ENCODE data around the gene POLE.
"Not testable (repeated sequence)": the region's sequence is repeated elsewhere in the genome, so short reads cannot be mapped to it uniquely, and the experiment has no call there.

Gene POLE

DNA sequence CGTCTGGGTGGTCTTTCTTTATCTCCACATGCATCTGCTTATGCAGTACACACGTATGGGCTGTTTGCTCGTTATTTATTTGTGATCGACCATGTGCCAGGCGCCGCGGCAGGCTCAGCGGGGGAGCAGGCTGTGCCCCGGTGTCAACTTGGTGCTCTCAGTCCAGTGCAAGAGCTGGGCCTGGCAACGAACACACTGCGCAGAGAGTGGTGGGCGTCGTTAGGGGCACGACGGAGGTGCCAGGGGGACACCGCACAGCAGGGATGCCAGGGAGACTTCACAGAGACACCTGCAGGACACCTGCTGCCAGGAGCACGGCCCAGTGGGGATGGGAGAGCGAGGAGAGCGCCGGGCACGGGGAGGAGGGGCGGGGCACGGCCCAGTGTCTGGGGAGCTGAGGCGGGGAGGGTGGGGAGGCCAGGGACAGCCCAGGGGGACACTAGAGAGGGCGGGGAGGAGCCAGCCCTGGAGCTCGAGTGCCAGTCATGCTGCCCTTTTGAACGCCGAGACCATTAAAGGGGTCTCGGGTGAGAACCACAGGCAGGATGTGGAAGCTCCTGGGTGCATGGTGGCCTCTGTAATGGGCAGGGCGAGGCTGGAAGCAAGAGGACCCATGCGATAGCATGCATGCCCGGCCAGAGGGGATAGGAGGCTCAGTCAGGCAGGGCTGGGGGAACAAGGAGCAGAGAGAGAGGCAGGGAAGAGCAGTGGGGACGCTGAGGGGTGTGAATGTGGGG is 76.1 kb downstream of the POLE start:
- no peak for DNase-seq

DNA sequence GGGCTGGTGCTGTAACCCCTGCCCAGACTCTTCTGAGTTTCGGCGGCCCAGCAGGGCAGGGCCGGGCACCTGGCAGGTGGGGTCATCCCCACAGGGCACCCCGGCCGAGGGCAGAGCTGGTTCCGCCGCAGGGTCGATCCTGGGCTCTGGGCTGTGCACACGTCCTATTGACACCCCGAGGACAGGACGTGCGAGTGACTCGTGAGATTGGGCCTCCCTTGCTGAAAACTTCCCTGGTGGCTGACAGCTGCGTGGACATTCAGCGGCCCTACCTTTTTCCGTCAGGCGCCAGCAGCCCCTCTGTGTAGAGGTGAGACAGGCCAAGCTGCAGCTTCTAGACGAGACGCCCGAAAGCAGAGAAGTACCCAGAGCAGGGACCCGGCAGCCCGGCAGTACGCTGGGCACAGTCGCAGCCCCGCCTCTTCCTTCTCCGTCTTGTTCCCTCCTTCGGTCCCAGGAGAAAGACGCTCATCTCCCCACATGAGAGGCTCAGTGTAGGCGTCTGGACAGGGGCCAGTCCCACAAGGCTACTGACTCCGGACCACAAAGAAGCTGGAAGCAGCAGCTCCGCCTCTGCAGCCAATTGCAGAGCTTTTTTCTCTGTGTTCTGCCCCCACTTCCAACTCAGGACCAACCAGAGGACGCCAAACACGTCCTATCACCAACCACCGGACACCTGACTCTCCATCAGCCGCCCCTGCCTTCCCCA is 76.9 kb downstream of the POLE start, which contains the start of gene LRCOL1:
TSS of gene LRCOL1 (minus strand) at position 532 of the 709 bp plus-strand sequence. CDS start 4,331 bp downstream, outside the sequence.
- peak in 1 of 2 experiments; percentile 20 for DNase-seq

DNA sequence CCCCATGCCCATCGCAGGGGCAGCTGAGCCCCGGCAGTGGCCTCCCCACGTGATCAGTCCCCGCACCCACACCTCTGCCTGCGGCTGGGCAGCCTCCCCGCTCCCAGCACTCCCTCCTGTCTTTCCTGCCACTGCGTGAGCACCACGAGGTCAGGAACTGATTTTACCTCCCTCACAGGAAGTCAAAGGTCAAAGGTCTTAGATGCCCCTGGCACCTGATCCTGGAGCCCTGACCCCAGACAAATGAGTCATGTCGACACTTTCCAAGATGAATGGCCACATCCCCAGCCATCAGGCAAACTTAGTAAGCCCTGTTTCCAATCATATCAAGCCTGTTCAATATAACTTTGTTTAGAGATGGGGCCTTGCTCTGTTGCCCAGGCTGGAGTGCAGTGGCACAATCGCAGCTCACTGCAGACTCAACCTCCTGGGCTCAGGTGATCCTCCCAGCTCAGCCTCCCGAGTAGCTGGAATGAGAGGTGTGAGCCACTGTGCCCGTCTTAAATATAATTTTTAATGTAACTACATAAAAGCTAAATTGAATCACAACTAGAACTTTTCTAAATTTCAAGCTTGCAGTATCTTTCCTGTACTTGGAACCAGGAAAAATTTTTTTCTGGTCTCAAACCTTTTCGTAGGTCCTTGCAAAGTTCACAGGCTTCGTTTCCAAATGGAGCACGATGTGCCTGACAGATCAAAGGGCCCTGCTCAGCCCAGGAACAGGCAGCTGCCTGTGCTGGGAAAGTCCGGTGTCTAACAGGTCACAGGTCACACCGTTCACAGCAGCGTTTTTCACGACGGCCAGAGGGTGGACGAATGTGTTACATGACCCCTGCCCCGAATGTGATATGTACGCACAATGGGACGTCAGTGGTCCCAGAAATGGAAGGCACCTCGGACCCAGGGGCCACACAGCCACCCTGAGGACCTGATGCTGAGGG is 78.6 kb downstream of the POLE start:
- no peak for DNase-seq

DNA sequence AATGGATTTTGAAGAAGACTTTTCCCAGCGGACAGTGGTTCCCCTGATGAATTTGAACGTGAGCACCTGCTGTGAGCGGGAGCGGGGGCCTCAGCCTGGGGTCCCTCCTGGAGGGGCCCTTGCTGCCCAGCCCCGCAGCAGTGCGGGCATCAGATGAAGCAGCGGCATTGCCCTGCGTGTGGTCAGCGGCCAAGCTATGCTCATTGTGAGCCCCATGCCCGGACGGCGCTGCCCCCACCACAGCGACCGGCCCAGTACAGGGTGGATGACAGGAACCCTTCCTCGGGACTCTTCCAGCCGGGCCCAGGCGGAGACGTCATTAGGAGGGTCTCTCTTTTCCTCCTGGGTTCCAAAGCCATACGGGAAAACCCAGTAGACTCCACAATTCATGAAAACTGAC is 80.2 kb downstream of the POLE start:
- no peak for DNase-seq

DNA sequence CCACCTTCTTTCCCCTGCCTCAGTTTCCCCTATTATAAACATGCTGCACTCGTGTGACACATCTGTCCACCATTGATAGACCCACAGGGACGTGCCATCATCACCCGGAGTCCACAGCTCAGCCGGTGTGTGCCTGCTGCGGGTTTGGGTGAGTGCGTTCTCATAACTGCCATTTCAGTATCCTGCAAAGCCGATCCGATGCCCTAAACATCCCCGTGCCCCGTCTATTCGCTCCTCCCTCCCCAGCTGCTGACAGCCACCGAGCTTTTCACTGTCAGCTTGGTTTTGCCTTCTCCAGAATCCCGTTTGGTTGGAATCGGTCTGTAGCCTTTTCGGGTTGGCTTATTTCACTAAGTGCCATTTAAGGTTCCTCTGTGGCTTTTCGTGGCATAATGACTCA is 80.7 kb downstream of the POLE start:
- DNase-seq, result no peak

DNA sequence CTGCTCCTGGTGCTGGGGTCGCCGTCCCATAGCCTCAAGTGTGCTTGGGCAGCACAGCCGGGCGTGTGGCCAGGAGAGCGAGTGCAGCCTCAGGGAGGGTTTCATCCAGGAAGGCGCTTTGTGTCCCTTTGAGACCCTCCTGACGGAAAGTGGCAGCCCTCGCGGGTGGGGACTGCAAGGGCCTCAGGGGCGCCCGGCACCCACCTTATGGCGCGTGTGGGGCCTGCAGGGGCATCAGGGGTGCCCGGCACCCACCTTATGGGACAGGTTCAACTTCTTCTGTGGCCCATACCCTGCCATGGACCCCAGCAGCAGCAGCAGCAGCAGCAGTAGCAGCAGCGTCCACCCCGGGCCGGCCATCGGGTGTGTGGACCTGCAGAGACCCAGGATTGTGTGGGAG is 81.2 kb downstream of the POLE start:
- DNase-seq, result no peak

DNA sequence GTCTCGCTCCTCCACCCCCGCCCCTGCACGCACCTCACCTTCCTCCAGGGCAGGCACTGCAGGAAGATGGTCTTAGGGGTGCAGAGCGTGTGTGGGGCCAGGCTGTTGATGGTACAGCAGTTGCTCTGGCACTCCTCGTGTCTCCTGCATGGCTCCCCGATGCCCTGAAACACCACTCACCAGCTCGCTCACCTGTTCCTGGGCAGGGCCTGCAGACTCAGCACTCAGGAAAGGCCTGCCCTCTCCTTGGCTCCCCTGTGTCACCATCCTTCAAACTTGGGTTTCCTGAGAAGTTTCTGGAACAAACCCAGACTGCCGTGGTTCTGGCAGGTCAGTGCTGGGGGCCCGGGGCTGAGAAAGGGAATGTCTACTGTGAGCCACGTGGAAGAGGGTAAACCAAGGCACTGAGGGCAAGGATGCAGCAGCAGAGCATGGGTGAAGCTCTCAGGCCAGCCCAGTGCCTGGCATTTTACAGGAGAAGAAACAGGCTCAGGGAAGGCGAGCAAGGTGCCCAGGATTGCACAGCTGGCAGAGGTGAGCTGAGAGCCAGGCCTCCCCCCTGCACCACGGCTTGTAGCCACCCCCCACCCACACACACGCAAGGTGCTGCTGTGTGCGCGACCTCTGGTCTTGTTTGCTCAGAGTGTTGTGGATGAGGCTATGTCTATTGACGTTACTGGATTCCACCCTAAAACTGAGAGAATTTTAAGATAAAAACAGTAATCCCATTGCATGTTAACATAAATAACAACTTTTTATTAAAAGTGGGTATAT is 82.3 kb downstream of the POLE start:
- no peak for DNase-seq

DNA sequence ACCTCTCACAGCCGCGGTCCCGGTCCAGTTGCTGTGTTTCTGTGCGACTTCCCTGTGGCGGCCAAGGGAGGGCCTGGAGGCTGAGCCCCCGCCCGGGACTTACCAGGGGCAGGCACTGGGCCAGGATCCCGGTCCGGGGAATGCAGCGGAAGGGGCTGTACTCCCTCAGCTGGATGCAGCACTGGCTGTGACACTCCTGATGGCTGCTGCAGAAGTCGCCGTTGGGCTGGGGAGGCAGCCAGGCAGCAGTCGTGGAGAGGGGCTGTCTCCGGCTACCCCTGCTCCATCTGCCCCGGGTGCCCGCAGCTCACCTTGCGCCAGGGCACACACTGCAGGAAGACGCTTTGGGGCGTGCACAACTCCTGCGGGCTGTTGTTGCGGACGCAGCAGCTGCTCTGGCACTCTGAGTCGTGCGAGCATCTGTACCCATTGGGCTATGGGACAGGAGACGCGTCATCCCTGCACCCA is 83.0 kb downstream of the POLE start:
- DNase-seq, result no peak

DNA sequence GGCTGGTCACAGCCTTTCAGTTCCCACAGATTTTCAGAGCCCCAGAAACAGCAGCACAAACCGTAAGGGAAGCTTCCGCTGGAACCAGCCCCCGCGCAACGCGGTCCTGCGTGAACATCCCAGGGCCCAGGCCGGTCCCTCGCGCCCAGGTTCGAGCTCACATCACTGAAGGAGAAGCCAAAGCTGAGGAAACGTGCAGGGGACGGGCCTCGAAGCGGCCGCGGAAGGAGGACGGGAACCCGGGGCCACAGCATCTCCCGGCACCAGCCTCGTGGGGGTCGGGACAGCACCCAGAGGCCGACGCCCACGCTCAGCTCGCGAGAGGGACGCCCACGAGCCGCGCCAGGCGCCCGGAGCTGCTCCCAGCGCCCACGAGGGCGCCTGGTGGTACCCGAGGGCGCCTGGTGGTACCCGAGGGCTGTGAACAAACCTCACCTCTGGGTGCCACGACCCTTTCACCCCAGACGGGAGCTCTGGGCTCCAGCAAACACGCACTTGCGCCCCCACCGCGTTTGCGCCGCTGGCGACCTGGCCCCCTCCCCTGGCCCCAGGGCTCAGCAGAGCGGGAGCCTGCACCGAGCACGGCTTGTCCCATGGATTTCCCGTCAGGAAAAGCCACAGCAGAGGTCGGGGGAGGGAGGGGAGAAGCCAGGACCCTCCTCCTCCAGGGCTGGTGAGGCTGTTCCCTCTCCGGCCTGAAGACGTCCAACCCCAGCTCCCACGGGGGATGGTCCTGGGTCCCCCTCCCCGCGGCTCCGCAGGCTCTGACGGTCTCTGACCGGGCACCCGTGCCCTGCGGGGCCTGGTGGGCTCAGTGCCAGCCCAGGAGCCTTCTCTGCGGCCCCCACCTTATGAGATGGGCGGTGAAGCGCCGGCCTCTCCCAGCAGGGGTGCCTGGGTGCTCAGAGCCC is 83.6 kb downstream of the POLE start:
- DNase-seq, result no peak

DNA sequence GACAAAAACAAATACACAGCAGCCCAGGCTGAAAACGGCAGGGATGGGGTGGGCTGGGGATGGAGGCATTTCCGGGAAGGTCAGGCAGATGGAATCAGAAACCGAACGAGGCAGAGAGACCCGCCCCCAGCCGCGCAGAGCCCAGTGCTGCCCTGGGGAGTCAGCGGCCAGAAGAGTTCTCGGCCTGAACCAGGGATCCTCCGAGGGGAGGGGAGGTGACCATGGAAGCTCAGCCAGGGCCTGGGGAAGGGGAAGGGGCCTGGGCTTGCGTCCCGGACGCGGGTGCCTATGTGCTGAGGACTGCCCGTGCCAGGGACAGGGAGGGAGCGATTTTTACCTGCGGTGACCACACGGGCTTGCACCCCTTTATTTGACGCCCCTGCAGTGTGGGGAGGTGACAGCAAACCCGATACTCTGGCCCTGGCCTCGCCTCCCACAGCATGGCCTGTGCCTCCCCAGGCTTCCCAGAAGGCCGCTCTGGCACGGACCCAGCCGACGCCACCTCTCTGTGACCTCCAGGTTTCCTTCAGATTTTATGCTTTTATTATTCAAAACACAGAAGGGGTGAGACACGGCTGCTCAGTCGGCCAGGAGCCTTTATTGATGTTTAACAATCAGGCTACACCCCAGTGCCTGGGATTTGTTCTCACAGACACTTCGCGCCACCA is 84.4 kb downstream of the POLE start:
- DNase-seq, result no peak

DNA sequence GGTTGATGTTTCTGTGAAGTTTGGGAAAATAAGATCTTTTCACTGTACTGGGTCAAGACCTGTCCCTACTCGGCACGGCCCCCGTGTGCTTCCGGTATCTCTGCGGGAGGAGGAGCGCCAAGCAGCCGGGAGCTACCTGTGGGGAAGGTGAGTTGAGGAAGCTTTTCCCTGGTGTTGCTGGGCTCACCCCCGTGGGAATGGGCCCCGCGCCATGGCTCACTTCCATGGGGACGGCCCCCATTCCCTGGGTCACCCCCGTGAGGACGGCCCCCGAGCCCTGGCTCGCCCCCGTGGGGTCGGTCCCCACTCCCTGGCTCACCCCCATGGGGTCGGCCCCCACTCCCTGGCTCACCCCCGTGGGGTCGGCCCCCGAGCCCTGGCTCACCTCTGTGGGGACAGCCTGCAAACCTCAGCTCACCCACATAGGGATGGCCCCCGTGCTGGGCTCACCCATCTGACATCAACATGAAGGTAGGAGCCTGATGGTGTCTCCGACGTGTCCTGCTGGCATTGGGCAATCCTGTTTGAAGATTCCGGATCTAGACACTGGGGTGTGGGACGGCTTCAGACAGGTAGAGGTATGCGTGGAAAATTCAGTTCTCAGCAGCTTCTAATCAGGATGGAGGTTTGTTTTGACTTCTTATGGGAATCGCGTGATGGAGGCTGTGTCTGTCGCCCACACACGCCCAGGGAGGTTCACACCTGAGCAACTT is 85.8 kb downstream of the POLE start:
- no peak for DNase-seq

DNA sequence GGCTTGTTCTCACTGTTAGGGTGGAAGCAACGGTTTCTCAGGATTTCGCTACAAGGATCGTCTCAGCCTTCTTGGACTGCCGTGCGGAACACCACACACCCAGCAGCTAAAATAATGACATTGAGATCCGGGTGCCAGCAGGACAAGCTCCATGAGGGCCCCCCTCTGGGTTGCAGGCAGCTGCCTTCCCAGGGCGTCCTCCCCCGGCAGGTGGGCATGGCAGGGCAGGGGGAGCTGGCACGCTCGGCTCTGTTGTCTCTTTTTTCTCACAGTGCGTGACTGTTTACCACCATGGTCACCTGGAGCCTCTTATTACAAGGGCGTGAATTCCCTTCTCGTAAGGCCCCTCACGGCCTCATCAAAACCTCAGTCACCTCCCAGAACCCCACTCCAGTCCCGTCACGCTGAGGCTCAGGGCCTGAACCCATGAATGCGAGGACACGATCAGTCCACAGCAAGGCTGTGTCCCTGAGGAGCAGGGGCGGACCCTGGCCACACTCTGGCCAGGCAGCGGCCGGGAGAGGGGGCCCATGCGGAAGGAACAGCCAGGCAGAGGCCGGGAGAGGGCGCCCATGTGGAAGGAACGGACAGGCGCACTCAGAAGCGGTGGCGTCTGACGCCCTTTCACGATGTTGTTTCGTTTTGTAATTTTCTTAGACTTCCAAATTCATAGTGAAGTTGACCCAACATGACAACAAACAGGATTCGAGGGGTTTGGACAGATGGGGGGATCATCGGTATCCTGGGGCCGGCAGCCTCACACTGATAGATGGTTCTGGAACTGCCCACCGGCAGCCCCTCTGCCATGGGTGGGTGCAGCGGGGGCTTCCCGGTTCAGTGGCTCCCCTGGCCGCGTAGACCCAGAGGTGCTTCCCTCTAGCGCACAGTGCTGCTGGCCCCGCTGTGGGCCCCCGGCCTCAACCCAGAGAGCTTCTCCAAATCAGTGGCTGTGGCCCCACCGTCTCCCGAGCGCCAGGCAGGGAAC is 86.8 kb downstream of the POLE start:
- DNase-seq, result peak; percentile 48 to 67

DNA sequence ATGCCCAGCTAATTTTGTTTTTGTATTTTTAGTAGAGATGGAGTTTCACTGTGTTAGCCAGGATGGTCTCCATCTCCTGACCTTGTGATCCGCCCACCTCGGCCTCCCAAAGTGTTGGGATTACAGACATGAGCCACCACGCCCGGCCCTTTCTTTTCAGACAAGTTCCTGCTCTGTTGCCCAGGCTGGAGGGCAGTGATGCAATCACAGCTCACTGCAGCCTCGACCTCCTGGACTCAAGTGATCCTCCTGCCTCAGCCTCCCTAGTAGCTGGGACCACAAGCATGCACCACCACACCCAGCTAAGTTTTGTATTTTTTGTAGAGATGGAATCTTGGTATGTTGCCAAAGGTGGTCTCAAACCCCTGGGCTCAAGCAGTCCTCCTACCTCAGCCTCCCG is 87.6 kb downstream of the POLE start:
- DNase-seq, result not testable (repeated sequence)

DNA sequence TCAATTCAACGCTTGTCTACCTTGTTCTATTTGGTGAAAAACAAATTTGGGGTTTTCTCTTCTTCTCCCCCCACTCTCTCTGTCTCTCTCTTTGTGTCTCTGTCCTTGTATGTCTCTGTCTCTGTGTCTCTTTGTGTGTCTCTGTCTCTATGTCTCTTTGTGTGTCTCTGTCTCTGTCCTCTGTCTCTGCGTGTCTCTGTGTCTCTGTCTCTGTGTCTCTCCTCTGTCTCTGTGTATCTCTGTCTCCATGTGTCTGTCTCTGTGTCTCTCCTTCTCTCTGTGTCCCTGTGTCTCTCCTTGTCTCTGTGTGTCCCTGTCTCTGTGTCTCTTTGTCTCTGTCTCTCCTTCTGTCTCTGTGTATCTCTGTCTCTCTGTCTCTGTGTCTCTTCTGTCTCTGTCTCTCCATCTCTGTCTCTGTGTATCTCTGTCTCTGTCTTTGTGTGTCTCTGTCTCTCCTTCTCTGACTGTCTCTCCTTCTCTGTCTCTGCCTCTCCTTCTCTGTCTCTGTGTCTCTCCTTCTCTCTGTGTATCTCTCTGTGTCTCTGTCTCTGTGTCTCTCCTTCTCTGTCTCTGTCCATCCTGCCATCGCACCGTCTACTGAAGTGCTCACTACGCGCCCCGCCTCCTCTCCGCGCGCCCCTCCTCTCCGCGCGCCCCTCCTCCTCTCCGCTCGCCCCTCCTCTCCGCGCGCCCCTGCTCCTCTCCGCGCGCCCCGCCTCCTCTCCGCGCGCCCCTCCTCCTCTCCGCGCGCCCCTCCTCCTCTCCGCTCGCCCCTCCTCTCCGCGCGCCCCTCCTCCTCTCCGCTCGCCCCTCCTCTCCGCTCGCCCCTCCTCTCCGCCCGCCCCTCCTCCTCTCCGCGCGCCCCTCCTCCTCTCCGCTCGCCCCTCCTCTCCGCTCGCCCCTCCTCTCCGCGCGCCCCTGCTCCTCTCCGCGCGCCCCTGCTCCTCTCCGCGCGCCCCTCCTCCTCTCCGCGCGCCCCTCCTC is 89.5 kb downstream of the POLE start:
- peak in 1 of 2 experiments; percentile 15 for DNase-seq

DNA sequence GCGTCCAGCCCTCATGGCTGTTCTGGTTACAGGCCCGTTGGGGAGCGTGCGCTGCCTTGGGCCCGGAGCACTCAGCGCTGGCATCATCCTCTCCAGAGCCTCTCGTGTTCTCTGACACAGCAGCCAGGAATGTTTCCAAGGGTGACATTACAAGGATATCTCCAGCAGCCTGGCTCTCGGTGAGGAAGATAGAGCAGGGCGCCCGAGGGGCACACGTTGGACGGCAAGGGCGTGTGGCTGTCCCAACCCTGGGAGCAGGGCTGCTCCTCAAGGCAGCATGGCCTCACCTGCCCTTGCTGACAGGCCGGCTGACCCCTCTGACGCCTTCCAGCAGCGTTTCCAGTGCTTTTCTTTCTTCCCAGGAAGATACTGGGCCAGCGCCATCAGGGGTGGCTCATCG is 91.1 kb downstream of the POLE start:
- DNase-seq, result no peak

DNA sequence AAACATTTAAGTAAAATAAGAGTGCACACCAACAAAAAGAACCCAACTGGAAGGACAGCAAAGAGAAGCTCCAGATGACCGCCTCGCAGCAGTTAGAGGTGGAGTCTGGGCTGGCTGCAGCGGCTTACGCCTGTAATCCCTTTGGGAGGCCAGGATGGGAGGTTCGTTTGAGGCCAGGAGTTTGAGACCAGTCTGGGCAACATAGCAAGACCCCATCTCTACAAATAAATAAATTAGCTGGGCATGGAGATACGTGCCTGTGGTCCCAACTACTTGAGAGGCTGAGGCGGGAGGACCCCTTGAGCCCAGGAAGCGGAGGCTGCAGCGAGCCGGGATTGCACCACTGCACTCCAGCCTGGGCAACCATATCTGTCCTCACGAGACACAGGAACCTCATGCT is 92.0 kb downstream of the POLE start:
- DNase-seq, result no peak

DNA sequence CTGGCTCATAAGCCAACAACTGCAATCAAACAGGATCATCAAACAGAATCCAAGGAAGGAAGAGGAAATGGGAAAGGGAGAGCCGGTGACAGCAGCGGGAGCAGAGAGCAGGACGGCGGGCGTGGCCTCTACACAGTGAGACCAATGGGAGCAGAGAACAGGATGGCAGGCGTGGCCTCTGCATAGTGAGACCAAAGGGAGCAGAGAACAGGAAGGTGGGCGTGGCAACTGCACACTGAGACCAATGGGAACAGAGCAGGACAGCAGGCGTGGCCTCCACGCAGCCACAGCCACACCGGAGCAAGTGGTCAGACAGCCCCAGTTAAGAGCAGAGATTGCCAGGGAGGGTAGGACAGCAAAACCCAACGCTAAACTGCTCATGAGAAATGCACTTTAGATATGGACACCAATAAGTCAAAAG is 93.2 kb downstream of the POLE start:
- peak in 1 of 2 experiments; percentile 7 for DNase-seq
